Ramos (cell line): Measurements from ENCODE around the gene PLXDC1.

Source experiments
- in situ Hi-C: fragments of 300-500 bp; cut with MboI; formaldehyde crosslinking; loops from one replicate; pipeline ENCODE4 v1.14.3; 2022; ENCODE audit warnings: low sequenced_read_pairs; ENCODE audit not compliant: unreplicated experiment

PLXDC1 gene

GRCh38 chr17:39164675-39165143 is 13.3 kb upstream of the PLXDC1 start:
- in situ Hi-C loops = loop anchor here (25.0 kb wide), 1 partner anchor 177 kb away; no protein-coding TSS in a partner anchor

DNA sequence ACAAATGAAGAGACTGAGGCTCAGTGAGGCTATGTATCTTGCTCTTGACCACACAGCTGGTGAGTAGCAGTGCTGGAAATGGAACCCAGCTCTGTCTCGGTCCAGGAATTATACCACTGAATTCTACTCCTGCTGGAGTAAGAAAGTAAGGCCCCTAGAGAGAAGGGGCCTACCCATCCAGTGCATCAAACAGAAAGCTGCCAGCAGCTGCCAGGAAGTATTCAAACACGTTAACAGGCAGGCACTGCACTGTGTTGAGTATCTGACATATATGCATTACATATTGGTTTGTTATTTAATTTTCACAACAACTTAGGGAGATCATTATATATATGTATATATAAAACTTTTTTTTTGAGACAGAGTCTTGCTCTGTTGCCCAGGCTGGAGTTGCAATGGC is 10.5 kb upstream of the PLXDC1 start:
- in situ Hi-C loops = loop anchor here (25.0 kb wide), 1 partner anchor 175 kb away; no protein-coding TSS in a partner anchor

DNA sequence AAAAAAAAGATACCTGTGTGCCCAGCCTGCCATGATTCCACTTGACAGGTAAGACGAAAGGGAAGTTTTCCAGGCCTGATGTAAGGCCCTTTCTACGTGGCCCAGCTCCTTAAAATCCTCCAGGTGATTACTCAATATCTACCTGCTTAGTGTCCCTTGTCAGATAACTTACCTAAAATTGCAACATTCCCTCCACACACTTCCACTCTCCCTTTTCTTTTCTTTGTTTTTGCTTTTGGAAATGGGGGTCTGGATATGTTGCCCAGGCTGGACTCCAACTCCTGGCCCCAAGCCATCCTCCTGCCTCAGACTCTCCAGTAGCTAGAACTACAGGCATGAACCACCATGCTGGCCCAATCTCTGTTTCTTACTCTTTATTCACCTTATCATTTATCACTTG is 7.2 kb upstream of the PLXDC1 start:
- in situ Hi-C loops = loop anchor here (25.0 kb wide), 1 partner anchor 171 kb away; no protein-coding TSS in a partner anchor

DNA sequence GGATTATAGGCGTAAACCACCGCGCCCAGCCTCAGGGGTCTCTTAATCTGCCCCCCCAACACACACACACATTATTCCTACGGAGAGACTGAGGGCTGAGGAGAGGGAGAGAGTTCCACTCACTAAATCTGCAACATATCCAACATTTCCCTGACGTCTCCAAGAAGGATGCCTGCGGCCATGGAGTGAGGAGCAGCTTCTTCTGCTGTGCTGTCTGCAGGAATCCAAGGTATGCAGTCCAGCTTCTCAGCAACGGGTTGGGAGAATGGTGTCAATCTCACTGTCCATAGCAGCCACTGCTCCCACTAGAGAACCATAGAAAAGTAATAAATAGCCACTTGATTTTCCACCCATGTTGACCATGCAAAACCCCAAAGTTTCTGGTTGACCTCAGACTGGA is 5.1 kb upstream of the PLXDC1 start:
- in situ Hi-C loops = loop anchor here (25.0 kb wide), 1 partner anchor 169 kb away; no protein-coding TSS in a partner anchor

DNA sequence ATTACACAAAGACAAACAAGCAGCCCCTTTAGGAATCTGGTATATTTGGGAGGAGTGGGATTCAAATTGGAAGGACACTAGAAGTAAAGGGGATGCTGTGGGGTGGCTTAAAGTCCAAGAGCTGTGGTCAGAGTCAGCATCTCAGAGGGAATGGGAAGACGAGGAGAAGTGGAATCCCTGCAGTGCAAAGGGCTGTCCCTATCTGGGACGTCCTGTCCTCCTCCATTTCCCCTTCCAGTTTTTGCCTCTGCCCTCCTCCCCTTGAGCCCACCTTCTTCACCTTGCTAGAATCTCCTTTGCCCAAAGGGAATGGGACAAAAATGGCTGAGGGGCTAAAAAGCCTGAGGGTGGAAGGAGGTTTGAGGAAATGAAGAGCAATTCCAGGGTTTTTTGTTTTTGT is 4.2 kb upstream of the PLXDC1 start:
- in situ Hi-C loops = loop anchor here (25.0 kb wide), 1 partner anchor 168 kb away; no protein-coding TSS in a partner anchor

- in situ Hi-C loops = loop anchor here (25.0 kb wide), 1 partner anchor 166 kb away; no protein-coding TSS in a partner anchor
These were observed 2.2 kb upstream of the PLXDC1 start for GRCh38 chr17:39153599-39154051.

DNA sequence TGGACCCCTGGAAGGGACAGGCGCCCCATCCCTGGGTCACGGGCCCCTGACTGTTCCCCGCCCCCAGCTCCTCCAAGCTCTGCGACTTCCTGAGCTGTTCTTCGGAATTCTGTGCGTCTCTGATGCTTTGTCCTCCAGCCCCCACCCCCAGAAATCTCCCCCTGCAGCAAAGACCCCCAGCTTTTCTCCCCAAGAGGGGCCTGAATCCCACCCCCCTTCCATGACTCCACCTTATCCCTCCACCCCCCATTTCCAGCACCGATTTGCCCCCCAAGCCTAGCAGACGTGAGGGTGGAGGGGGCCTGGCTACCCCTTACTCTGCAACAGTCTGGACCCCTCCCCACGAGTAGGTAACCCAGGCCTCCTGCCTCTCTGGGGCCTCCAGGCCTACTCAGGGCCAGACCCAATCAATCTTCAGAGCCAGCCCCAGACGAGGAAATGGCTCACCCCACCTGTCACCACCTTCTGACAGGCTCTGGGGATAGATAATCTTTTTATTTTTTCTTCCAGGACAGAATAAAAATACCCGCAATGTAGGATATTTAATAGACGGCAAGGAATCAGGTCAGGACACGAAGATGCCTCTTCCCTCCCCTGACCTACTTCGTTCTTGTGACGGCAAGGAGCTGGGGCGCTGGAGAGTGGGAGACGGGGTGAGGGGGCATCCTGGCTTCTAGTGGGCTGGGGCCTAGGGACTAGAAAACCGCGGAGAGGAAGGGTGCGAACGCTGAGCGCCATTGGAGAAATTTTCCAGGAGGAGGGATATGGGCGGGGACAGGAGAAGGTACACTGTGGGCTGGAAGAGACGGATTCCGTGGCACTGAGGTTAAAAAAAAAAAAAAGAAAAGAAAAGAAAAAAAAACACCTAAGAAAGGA is 744 bp upstream of the PLXDC1 start:
- in situ Hi-C loops = loop anchor here (25.0 kb wide), 1 partner anchor 165 kb away; no protein-coding TSS in a partner anchor

DNA sequence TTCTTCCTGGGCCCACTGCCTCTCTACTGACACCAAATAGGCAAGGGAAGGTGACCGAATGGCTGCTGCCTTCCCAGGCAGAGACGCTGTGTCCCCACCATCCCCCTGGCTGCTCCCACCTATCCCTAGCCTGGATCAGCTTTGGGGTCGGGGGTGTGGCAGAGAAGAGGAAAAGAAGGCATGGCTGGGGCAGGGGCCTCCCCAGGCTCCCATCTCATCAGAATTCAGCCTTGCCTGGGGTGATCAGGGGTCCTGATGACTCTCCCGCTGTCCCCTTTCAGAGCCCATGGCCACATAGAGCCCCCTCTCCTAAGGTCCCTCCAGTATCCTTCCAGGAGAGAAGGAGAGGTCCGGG is 665 bp downstream of the PLXDC1 start:
- in situ Hi-C loops = loop anchor here (25.0 kb wide), 1 partner anchor 163 kb away; no protein-coding TSS in a partner anchor

DNA sequence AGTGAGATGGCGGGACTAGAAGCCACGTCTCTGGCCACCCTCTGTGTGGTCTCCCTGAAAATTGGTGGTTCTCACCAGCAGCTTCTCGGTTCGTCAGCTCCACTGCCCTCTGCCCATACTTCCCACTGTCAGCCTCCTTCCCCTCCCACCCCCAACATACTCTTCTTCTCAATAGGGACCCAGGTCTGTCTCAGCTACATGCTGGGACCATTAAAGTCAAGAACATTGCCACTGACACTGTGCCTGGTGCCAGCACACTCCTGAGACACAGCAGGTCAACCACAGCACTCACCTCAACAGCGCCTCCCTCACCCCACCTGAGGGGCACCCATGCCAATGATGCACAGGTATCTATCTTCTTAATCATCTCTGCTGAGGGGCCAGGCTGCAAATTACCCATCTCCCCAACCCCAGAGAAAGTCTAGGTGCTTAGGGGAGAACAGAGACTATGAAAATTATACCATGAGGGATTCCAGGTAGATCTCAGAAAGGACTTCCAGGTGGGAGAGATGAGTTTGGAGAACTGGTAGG is 1.3 kb downstream of the PLXDC1 start:
- in situ Hi-C loops = loop anchor here (25.0 kb wide), 1 partner anchor 163 kb away; no protein-coding TSS in a partner anchor

DNA sequence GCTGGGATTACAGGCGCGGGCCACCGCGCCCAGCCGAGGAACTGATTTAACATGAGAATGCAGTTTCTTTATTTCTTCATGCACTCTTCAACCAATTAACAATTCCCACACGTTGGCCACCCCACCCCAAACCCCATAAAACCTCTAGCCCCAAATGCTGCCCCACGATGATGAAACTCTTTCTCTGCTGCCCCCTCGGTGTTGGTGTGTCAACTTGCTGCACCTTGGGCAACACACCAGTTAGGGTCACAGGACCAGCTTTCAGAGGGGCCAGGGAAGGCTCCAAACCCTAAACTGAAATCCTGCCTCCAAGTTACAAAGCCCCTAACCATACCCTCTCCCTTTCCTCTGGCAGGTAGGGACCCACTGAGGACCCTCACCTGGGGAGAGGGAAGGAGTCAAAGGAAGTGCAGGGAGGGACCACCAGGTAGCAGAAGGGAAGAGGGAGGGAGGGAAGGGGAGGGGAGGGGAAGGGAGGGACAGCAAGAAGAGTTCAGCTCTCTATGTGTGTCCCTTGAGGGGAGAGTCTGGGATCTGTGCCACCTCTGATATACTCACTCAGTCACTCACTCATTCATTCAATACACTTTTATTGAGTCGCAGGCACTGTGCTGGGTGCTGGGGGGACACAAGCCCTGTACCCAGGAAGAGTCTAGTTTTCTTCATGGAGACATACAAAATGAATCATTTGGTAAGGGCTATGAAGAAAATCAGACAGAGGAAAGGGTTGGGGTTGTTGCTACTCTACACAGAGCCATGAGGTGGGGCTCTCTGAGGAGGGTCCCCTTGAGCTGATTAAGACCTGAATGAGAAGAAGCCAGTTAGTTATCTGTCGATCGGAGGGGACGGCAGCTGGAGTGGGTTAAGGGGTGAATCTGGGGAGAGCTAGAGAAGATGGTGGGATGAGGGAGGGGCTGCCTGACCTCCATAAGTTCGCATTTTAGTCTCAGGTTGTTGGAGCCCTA is 3.9 kb downstream of the PLXDC1 start:
- in situ Hi-C loops = no loop called here

DNA sequence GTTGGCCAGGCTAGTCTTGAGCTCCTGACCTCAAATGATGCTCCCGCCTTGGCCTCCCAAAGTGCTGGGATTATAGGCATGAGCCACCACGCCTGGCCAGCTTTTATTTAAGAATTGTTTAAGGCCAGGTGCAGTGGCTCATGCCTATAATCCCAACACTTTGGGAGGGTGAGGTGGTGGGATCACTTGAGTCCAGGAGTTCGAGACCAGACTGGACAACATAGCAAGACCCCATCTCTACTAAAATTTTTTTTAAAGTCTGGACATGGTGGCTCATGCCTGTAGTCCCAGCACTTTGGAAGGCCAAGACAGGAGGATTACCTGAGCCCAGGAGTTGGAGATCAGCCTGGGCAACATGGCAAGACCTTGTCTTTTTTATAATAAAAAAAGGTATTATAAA is 5.2 kb downstream of the PLXDC1 start:
- in situ Hi-C loops = no loop called here

DNA sequence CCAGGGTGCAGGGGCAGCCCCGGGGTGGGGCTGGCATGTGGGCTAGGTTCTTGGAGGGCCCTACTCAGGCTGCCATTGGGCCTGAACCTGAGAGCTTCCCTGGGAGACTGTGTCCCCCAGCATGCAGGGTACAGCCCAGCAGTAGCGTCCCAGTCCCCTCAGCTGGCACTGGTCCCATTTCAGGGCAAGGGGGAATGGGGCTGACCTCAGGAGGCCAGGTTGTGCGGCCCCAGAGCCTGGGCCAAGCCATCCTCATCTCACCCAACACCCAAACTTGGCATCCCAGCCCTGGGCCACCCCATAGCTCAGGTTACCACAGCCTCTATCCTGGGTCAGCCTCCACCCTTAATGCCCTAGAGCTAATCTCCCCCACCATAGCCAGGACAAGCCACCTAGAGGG is 6.3 kb downstream of the PLXDC1 start:
- in situ Hi-C loops = no loop called here

- in situ Hi-C loops = loop anchor here (5.0 kb wide), 1 partner anchor 67 kb away; no protein-coding TSS in a partner anchor
These were observed 7.0 kb downstream of the PLXDC1 start for GRCh38 chr17:39144416-39144840.

- in situ Hi-C loops = loop anchor here (5.0 kb wide), 1 partner anchor 66 kb away; no protein-coding TSS in a partner anchor
These were observed 7.8 kb downstream of the PLXDC1 start for GRCh38 chr17:39143552-39144093.

GRCh38 chr17:39141915-39142664 is 9.3 kb downstream of the PLXDC1 start:
- in situ Hi-C loops = loop anchor here (5.0 kb wide), 1 partner anchor 65 kb away; no protein-coding TSS in a partner anchor

GRCh38 chr17:39141294-39141693 is 10.1 kb downstream of the PLXDC1 start:
- in situ Hi-C loops = loop anchor here (5.0 kb wide), 1 partner anchor 64 kb away; no protein-coding TSS in a partner anchor

- in situ Hi-C loops = no loop called here
These were observed 11.9 kb downstream of the PLXDC1 start for GRCh38 chr17:39139561-39139960.

- in situ Hi-C loops = no loop called here
These were observed 12.3 kb downstream of the PLXDC1 start for GRCh38 chr17:39139161-39139511.
